ENCODE measurements around the gene OR5H1.
"Not testable (repeated sequence)": the region's sequence is repeated elsewhere in the genome, so short reads cannot be mapped to it uniquely, and the experiment has no call there.

OR5H1 gene

GRCh38 chr3:98130421-98130820, at the start of gene OR5H1:
OR5H1 (plus strand) TSS chr3:98130721; CDS start chr3:98132698, 1,977 bp downstream.
- no peak within 1 kb of the TSS for H3K27ac Mint-ChIP-seq (ENCODE audit: low read depth)
- peaks cover 9% of the 10 kb centered on the region for H3K27me3 Mint-ChIP-seq
- H3K4me1 Mint-ChIP-seq, result no peaks in the 10 kb centered on the region
- DNase-seq (ENCODE audit: low spot score in 2 of 2) (no peak), ATAC-seq (replicated peaks; ENCODE audit: extremely low read depth, poor library complexity, severe bottlenecking) (no peak)
- no peaks in the 10 kb centered on the region for H3K9me3 Mint-ChIP-seq
- no peaks in the 10 kb centered on the region for H3K36me3 Mint-ChIP-seq (ENCODE audit: insufficient read depth)
- H3K4me3 Mint-ChIP-seq, result no peak within 1 kb of the TSS

- ATAC-seq (replicated peaks; ENCODE audit: extremely low read depth, poor library complexity, severe bottlenecking) (no peak), DNase-seq (ENCODE audit: low spot score in 2 of 2) (no peak)
- Mint-ChIP-seq H3K9me3 (no peaks in the 10 kb centered on the region), H3K27me3 (peaks cover 8% of the 10 kb centered on the region), H3K27ac (ENCODE audit: low read depth) (no peak within 1 kb of the TSS), H3K36me3 (ENCODE audit: insufficient read depth) (no peaks in the 10 kb centered on the region), H3K4me3 (no peak within 1 kb of the TSS), H3K4me1 (no peaks in the 10 kb centered on the region)
These were observed 43.6 kb upstream of the OR5H1 start, which contains the start of gene OR5AC2 for GRCh38 chr3:98086873-98087272. OR5AC2 (plus strand) TSS chr3:98087173; CDS start chr3:98087173, 0 bp downstream.

- H3K27me3 Mint-ChIP-seq, result peaks cover 27% of the 10 kb centered on the region
- H3K36me3 Mint-ChIP-seq (ENCODE audit: insufficient read depth), result no peaks in the 10 kb centered on the region
- no peak overlapping the region for H3K4me3 Mint-ChIP-seq
- ATAC-seq (replicated peaks; ENCODE audit: extremely low read depth, poor library complexity, severe bottlenecking) (no peak), DNase-seq (ENCODE audit: low spot score in 2 of 2) (no peak)
- no peaks in the 10 kb centered on the region for H3K9me3 Mint-ChIP-seq
- no peaks in the 10 kb centered on the region for H3K4me1 Mint-ChIP-seq
- H3K27ac Mint-ChIP-seq (ENCODE audit: low read depth), result no peak overlapping the region
These were observed 34.6 kb upstream of the OR5H1 start for GRCh38 chr3:98095882-98096281.

GRCh38 chr3:98099848-98100247, 30.7 kb upstream of the OR5H1 start:
- no peaks in the 10 kb centered on the region for H3K9me3 Mint-ChIP-seq
- no peaks in the 10 kb centered on the region for H3K36me3 Mint-ChIP-seq (ENCODE audit: insufficient read depth)
- H3K27ac Mint-ChIP-seq (ENCODE audit: low read depth), result no peak overlapping the region
- ATAC-seq (replicated peaks; ENCODE audit: extremely low read depth, poor library complexity, severe bottlenecking) (no peak), DNase-seq (ENCODE audit: low spot score in 2 of 2) (no peak)
- H3K27me3 Mint-ChIP-seq, result peaks cover 6% of the 10 kb centered on the region
- no peaks in the 10 kb centered on the region for H3K4me1 Mint-ChIP-seq
- H3K4me3 Mint-ChIP-seq, result no peak overlapping the region

- Mint-ChIP-seq H3K4me3 (no peak overlapping the region), H3K27ac (ENCODE audit: low read depth) (no peak overlapping the region), H3K4me1 (no peaks in the 10 kb centered on the region), H3K36me3 (ENCODE audit: insufficient read depth) (no peaks in the 10 kb centered on the region), H3K27me3 (peaks cover 7% of the 10 kb centered on the region), H3K9me3 (no peaks in the 10 kb centered on the region)
- DNase-seq (ENCODE audit: low spot score in 2 of 2) (no peak), ATAC-seq (replicated peaks; ENCODE audit: extremely low read depth, poor library complexity, severe bottlenecking) (no peak)
These were observed 22.4 kb upstream of the OR5H1 start for GRCh38 chr3:98108162-98108561.

GRCh38 chr3:98109807-98110549, 20.5 kb upstream of the OR5H1 start:
- H3K27ac Mint-ChIP-seq (ENCODE audit: low read depth), result no peak overlapping the region
- H3K9me3 Mint-ChIP-seq, result no peaks in the 10 kb centered on the region
- peaks cover 18% of the 10 kb centered on the region for H3K27me3 Mint-ChIP-seq
- no peaks in the 10 kb centered on the region for H3K4me1 Mint-ChIP-seq
- no peak overlapping the region for H3K4me3 Mint-ChIP-seq
- peaks cover 2% of the 10 kb centered on the region for H3K36me3 Mint-ChIP-seq (ENCODE audit: insufficient read depth)
- ATAC-seq (replicated peaks; ENCODE audit: extremely low read depth, poor library complexity, severe bottlenecking) (no peak), DNase-seq (ENCODE audit: low spot score in 2 of 2) (no peak)

- Mint-ChIP-seq H3K36me3 (ENCODE audit: insufficient read depth) (peaks cover 2% of the 10 kb centered on the region), H3K27ac (ENCODE audit: low read depth) (no peak overlapping the region), H3K4me1 (no peaks in the 10 kb centered on the region), H3K4me3 (no peak overlapping the region), H3K27me3 (peaks cover 21% of the 10 kb centered on the region), H3K9me3 (no peaks in the 10 kb centered on the region)
- ATAC-seq (replicated peaks; ENCODE audit: extremely low read depth, poor library complexity, severe bottlenecking), result no peak
- no peak for DNase-seq (ENCODE audit: low spot score in 2 of 2)
These were observed 20.0 kb upstream of the OR5H1 start for GRCh38 chr3:98110550-98110908.

GRCh38 chr3:98114264-98114663, 16.3 kb upstream of the OR5H1 start:
- Mint-ChIP-seq H3K36me3 (ENCODE audit: insufficient read depth) (peaks cover 2% of the 10 kb centered on the region), H3K4me1 (no peaks in the 10 kb centered on the region), H3K9me3 (no peaks in the 10 kb centered on the region), H3K27me3 (peaks cover 44% of the 10 kb centered on the region), H3K27ac (ENCODE audit: low read depth) (no peak overlapping the region), H3K4me3 (no peak overlapping the region)
- no peak for DNase-seq (ENCODE audit: low spot score in 2 of 2)
- no peak for ATAC-seq (replicated peaks; ENCODE audit: extremely low read depth, poor library complexity, severe bottlenecking)

GRCh38 chr3:98115717-98116116, 14.8 kb upstream of the OR5H1 start:
- DNase-seq (ENCODE audit: low spot score in 2 of 2), result no peak
- no peak overlapping the region for H3K4me3 Mint-ChIP-seq
- peaks cover 2% of the 10 kb centered on the region for H3K36me3 Mint-ChIP-seq (ENCODE audit: insufficient read depth)
- ATAC-seq (replicated peaks; ENCODE audit: extremely low read depth, poor library complexity, severe bottlenecking), result no peak
- H3K9me3 Mint-ChIP-seq, result no peaks in the 10 kb centered on the region
- H3K27me3 Mint-ChIP-seq, result peaks cover 44% of the 10 kb centered on the region
- H3K27ac Mint-ChIP-seq (ENCODE audit: low read depth), result no peak overlapping the region
- H3K4me1 Mint-ChIP-seq, result no peaks in the 10 kb centered on the region

- Mint-ChIP-seq H3K9me3 (no peaks in the 10 kb centered on the region), H3K4me1 (no peaks in the 10 kb centered on the region), H3K27ac (ENCODE audit: low read depth) (no peak overlapping the region), H3K4me3 (no peak overlapping the region), H3K27me3 (peaks cover 17% of the 10 kb centered on the region), H3K36me3 (ENCODE audit: insufficient read depth) (no peaks in the 10 kb centered on the region)
- DNase-seq (ENCODE audit: low spot score in 2 of 2) (no peak), ATAC-seq (replicated peaks; ENCODE audit: extremely low read depth, poor library complexity, severe bottlenecking) (no peak)
These were observed 6.1 kb downstream of the OR5H1 start for GRCh38 chr3:98136631-98137030.

GRCh38 chr3:98137826-98138557, 7.5 kb downstream of the OR5H1 start:
- peaks cover 17% of the 10 kb centered on the region for H3K27me3 Mint-ChIP-seq
- not testable (repeated sequence) for H3K4me3 Mint-ChIP-seq; H3K9me3 Mint-ChIP-seq; DNase-seq (ENCODE audit: low spot score in 2 of 2); H3K27ac Mint-ChIP-seq (ENCODE audit: low read depth); ATAC-seq (replicated peaks; ENCODE audit: extremely low read depth, poor library complexity, severe bottlenecking); H3K4me1 Mint-ChIP-seq; H3K36me3 Mint-ChIP-seq (ENCODE audit: insufficient read depth)

- H3K4me3 Mint-ChIP-seq, result no peak overlapping the region
- no peak overlapping the region for H3K27ac Mint-ChIP-seq (ENCODE audit: low read depth)
- no peak for DNase-seq (ENCODE audit: low spot score in 2 of 2)
- no peaks in the 10 kb centered on the region for H3K4me1 Mint-ChIP-seq
- no peak for ATAC-seq (replicated peaks; ENCODE audit: extremely low read depth, poor library complexity, severe bottlenecking)
- peaks cover 25% of the 10 kb centered on the region for H3K27me3 Mint-ChIP-seq
- H3K9me3 Mint-ChIP-seq, result no peaks in the 10 kb centered on the region
- no peaks in the 10 kb centered on the region for H3K36me3 Mint-ChIP-seq (ENCODE audit: insufficient read depth)
These were observed 10.0 kb downstream of the OR5H1 start for GRCh38 chr3:98140531-98140930.

GRCh38 chr3:98147179-98147578, 16.7 kb downstream of the OR5H1 start, which contains the start of gene OR5H14:
OR5H14 (plus strand) TSS chr3:98147479; CDS start chr3:98149386, 1,907 bp downstream.
- Mint-ChIP-seq H3K36me3 (ENCODE audit: insufficient read depth) (no peaks in the 10 kb centered on the region), H3K9me3 (no peaks in the 10 kb centered on the region), H3K27me3 (peaks cover 30% of the 10 kb centered on the region), H3K4me3 (no peak within 1 kb of the TSS), H3K4me1 (no peaks in the 10 kb centered on the region), H3K27ac (ENCODE audit: low read depth) (no peak within 1 kb of the TSS)
- ATAC-seq (replicated peaks; ENCODE audit: extremely low read depth, poor library complexity, severe bottlenecking) (no peak), DNase-seq (ENCODE audit: low spot score in 2 of 2) (no peak)
